ENCODE results near the gene KLHDC3. TPM values are rescaled to one million over a fixed set of nuclear protein-coding genes. Genes with fewer than 3 reads are reported as not detected.
A peak's percentile ranks its signal among the peaks of the same experiment; 100 is the strongest.

The KLHDC3 gene
- total RNA-seq, 4 donors from 2014 or later: 49.3 to 86.1 (median 63.1) TPM

GRCh38 chr6:43058531-43058930 lies 44.5 kb downstream of the KLHDC3 start:
- H3K36me3 ChIP-seq: peaks cover 27% of the 10 kb centered on the region
- peak overlapping the region; percentile 75 for H3K4me3 ChIP-seq
- H3K4me1 ChIP-seq: peaks cover 31% of the 10 kb centered on the region
- H3K9me3 ChIP-seq: no peaks in the 10 kb centered on the region
- no peak for DNase-seq (ENCODE audit: low spot score in 2 of 2)
- H3K27me3 ChIP-seq: no peaks in the 10 kb centered on the region
- no peak for TF ChIP-seq POLR2AphosphoS5 (IDR thresholded peaks at IDR 0.05)
- peak overlapping the region; percentile 79 for H3K27ac ChIP-seq
- 69% methylated on average over 1 of the region's 1 CpG for WGBS

GRCh38 chr6:43059168-43060033 lies 45.4 kb downstream of the KLHDC3 start, which contains the start of the genes KLC4 and MRPL2:
Gene KLC4 (plus strand): TSS chr6:43059631. CDS start chr6:43061336, 1,705 bp downstream.
Gene MRPL2 (minus strand): TSS chr6:43059434. CDS start chr6:43059381, 53 bp downstream.
- no peaks in the 10 kb centered on the region for H3K9me3 ChIP-seq
- H3K4me1 ChIP-seq: peaks cover 26% of the 10 kb centered on the region
- H3K27me3 ChIP-seq: no peaks in the 10 kb centered on the region
- peak within 1 kb of the TSS; percentile 75 for H3K4me3 ChIP-seq
- 0% methylated on average over 24 of the region's 64 CpGs for WGBS
- TF ChIP-seq POLR2A (IDR thresholded peaks at IDR 0.05): peak in 1 of 2 donors; percentile 74
- TF ChIP-seq CTCF (IDR thresholded peaks at IDR 0.05): no peak
- peak in 2 of 3 donors; percentile 53 to 57 for TF ChIP-seq POLR2AphosphoS5 (IDR thresholded peaks at IDR 0.05)
- H3K36me3 ChIP-seq: peaks cover 29% of the 10 kb centered on the region
- peak; percentile 99 for DNase-seq (ENCODE audit: low spot score in 2 of 2)
- H3K27ac ChIP-seq: peak within 1 kb of the TSS; percentile 79

- H3K27me3 ChIP-seq: no peaks in the 10 kb centered on the region
- peaks cover 26% of the 10 kb centered on the region for H3K4me1 ChIP-seq
- H3K27ac ChIP-seq: peak overlapping the region; percentile 79
- WGBS: 16% methylated on average over 5 of the region's 15 CpGs
- peak overlapping the region; percentile 75 for H3K4me3 ChIP-seq
- H3K9me3 ChIP-seq: no peaks in the 10 kb centered on the region
- DNase-seq (ENCODE audit: low spot score in 2 of 2): no peak
- TF ChIP-seq EP300 (IDR thresholded peaks at IDR 0.05): no peak
- no peak for TF ChIP-seq POLR2A (IDR thresholded peaks at IDR 0.05)
- TF ChIP-seq CTCF (IDR thresholded peaks at IDR 0.05): no peak
- TF ChIP-seq POLR2AphosphoS5 (IDR thresholded peaks at IDR 0.05): no peak
- H3K36me3 ChIP-seq: peaks cover 36% of the 10 kb centered on the region
These were observed 46.1 kb downstream of the KLHDC3 start for GRCh38 chr6:43060034-43060754.

- WGBS: 85% methylated on average over 11 of the region's 12 CpGs
- H3K4me3 ChIP-seq: peak overlapping the region; percentile 75
These were observed 46.9 kb downstream of the KLHDC3 start for GRCh38 chr6:43060755-43061633.

More at GRCh38 chr6:43060755-43061633, 46.9 kb downstream of the KLHDC3 start:
- no peak for DNase-seq (ENCODE audit: low spot score in 2 of 2)
- no peak overlapping the region for H3K27ac ChIP-seq
- H3K27me3 ChIP-seq: no peaks in the 10 kb centered on the region
- TF ChIP-seq POLR2A (IDR thresholded peaks at IDR 0.05): no peak
- no peak for TF ChIP-seq POLR2AphosphoS5 (IDR thresholded peaks at IDR 0.05)
- TF ChIP-seq EP300 (IDR thresholded peaks at IDR 0.05): no peak
- TF ChIP-seq CTCF (IDR thresholded peaks at IDR 0.05): no peak
- H3K9me3 ChIP-seq: no peaks in the 10 kb centered on the region
- H3K4me1 ChIP-seq: peaks cover 26% of the 10 kb centered on the region
- peaks cover 36% of the 10 kb centered on the region for H3K36me3 ChIP-seq

All from suprapubic skin (tissue), 4 donors.